GM13976 (cell line): ENCODE results near the gene LIPT2.
"Not testable (repeated sequence)": the region's sequence is repeated elsewhere in the genome, so short reads cannot be mapped to it uniquely, and the experiment has no call there.

ENCODE experiments used
- DNase-seq: peaks from one replicate; pipeline ENCODE4 v3.0.0; 2012; ENCODE audit warnings: low spot score
- in situ Hi-C: fragments of 300-500 bp; cut with MboI; formaldehyde crosslinking; loops from one replicate; pipeline ENCODE4 v1.12.0; 2022; ENCODE audit warnings: low sequenced_read_pairs, mixed read lengths, inconsistent platforms; ENCODE audit not compliant: unreplicated experiment
- TF ChIP-seq, protein P1 (sequence below): IDR thresholded peaks from 2 replicates; pipeline ENCODE4 v1.5.1; 2012; ENCODE audit warnings: borderline replicate concordance, mild to moderate bottlenecking; ENCODE audit not compliant: insufficient read depth; ENCODE audit errors: extremely low read depth, missing control alignments, control extremely low read depth

Gene LIPT2

DNA sequence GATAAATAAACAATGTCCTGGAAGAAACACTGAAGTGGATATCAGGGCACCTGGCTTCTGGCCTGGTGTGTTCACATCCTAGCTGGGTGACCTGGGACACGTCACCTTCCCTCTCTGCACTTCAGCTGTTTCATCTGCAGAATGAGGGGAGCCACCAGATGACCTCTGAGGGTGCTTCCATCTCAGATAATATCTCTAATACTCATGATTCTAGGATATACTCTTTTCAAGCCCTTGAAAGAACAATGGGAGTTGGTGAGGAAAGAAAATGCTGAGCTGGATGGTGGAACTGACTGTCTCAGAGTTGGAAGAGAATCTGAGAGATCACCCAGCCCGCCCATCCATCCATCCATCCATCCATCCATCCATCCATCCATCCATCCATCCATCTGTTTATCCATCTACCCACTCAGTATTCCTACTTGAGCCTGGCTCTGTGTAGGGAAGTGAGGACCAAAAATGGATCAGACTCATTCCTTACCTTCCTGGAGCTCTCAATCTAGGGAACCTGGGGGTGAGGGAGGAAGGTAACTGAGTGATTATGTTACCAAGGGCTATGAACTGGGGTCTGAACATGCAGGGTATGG, 28.2 kb upstream of the LIPT2 start:
- in situ Hi-C loops, result no loop called here
- TF ChIP-seq, protein P1, sequence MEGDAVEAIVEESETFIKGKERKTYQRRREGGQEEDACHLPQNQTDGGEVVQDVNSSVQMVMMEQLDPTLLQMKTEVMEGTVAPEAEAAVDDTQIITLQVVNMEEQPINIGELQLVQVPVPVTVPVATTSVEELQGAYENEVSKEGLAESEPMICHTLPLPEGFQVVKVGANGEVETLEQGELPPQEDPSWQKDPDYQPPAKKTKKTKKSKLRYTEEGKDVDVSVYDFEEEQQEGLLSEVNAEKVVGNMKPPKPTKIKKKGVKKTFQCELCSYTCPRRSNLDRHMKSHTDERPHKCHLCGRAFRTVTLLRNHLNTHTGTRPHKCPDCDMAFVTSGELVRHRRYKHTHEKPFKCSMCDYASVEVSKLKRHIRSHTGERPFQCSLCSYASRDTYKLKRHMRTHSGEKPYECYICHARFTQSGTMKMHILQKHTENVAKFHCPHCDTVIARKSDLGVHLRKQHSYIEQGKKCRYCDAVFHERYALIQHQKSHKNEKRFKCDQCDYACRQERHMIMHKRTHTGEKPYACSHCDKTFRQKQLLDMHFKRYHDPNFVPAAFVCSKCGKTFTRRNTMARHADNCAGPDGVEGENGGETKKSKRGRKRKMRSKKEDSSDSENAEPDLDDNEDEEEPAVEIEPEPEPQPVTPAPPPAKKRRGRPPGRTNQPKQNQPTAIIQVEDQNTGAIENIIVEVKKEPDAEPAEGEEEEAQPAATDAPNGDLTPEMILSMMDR, result no peak
- DNase-seq, result no peak

DNA sequence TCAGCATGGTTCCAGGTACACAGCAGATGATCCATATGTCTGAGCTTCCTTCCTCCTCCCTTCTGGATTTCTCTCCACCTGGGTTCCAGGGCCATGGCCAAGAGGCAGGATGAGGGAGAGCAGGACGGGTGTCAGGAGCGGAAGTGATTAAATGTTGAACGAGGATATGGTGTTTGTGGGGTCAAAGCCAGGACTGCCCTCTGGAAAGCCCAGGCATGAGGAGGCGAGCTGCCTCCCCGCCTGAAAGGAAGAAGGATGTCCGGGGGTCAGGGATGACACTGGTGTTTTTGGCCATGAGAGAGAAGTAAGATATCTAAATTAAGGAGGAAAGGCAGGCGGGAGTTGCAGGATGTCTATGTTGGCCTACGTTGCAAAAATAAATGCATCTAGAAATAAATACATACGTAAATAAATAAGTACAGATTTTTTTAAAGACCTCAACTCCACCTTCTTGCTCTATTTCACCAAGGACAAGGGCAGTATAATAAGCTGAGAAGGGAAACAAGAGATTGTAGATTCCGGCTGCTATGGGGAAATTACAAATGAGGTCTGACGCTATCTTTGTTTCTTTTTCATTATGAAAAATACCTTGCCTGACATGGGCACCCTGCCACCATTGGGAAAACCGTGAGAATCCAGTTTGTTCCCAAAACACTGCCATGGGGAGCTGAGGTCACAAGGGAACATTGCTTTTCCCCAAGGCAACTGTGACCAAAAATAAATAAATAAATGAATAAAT, 27.6 kb upstream of the LIPT2 start:
- TF ChIP-seq, protein P1, result no peak
- in situ Hi-C loops, result no loop called here
- no peak for DNase-seq

DNA sequence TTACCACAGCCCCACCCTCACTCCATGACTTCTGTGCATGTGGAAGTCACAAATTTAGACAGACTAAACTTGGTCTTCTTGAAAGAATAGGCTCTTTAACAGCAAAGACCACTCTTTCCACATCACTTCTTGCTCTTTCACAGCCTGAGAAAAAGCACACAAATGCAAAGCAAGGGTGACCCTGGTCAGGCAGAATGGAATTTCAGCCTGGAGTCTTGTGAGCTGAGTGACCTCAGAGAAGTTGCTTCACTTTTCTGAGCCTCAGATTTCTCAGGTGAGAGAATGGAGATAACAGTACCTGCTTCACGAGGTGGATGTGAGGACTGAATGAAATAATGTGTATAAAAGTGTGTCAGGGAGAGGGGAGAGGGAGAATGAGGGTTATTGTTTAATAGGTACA, 26.8 kb upstream of the LIPT2 start:
- TF ChIP-seq, protein P1, result no peak
- DNase-seq, result no peak
- in situ Hi-C loops, result no loop called here

DNA sequence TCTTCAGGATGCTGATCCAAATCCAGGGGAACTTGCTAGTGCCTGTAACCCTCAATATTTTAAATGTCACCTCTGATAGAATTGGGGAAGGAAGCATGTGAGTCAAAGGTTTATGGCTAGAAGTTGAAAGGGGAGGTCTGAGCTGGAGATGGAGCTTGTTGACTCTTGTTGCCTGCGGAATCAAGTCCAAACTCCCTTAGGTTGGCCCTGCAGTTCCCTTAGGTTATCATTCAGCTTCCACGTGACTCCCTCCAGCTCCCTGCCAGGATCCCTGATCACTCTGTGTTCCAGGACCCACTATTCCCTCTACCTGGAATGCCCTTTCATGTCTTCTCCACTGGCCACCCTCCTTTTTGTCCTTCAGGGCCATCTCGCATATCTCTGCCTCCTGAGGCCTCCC, 26.2 kb upstream of the LIPT2 start:
- TF ChIP-seq, protein P1, result no peak
- in situ Hi-C loops, result no loop called here
- DNase-seq, result no peak

DNA sequence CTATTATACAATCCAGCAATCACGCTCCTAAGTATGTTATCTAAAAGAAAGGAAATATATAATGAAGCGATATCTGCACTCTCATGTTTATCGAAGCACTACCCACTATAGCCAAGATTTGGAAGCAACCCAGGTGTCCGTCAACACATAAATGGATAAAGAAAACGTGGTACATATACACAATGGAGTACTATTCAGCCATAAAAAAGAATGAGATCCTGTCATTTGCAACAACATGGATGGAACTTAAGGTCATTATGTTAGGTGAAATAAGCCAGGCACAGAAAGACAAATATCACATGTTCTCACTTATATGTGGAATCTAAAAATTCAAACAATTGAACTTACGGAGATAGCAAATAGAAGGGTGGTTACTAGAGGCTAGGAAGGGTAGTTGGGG, 24.1 kb upstream of the LIPT2 start:
- DNase-seq, in situ Hi-C loops: not testable (repeated sequence)

DNA sequence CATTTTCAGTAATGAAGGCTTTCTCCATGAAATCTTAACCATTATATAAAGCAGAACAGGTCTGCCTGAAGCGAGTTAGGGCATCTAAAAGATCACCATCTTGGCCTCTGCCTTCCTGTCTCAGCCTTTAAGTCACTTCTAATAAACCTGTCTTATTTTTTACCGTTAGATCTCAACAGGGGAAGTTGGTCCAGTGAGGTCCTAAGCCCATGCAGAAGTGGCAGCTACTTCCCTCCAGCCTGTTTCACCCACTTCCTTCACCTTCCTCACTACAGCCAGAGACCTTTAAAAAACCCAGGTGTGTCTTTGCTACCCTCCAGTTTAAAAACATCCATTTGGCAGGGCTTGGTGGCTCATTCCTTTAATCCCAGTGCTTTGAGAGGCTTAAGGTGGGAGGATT, 14.1 kb upstream of the LIPT2 start:
- TF ChIP-seq, protein P1, result no peak
- DNase-seq, result no peak
- in situ Hi-C loops, result no loop called here

DNA sequence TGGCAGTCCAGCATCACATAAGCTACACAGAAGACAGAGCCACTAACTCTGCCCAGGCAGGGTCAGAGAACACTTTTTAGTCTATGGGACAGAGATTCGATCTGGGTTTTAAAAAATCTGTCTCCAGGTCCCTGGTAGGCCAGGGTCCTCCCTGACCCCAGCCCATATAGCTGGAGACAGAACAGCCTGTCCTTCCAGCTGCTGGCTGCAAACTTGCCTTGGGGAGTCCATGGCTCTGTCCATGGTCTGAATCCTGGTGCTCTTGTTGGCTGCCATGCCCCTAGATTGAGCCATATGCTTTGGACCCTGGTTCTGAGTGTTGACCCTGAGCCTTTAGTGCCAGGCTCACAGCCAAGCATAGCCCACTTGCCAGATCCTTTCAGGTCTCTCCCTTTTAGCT, 13.3 kb upstream of the LIPT2 start:
- DNase-seq, result no peak
- in situ Hi-C loops, result no loop called here
- TF ChIP-seq, protein P1, result no peak
